GM23248 (cell line): ENCODE results near the gene GLG1. TPM values are rescaled to one million over a fixed set of nuclear protein-coding genes. Genes with fewer than 3 reads are reported as not detected.
"Not testable (repeated sequence)": the region's sequence is repeated elsewhere in the genome, so short reads cannot be mapped to it uniquely, and the experiment has no call there.

Experiments
- DNase-seq: peaks from one replicate; pipeline ENCODE4 v3.0.0-alpha.2; 2015
- H2AFZ ChIP-seq: fragments of 200-600 bp; sonication (generic); 2 replicates; pipeline ENCODE4 v1.6.1; 2016; ENCODE audit warnings: antibody characterized with exemption
- H3F3A ChIP-seq: fragments of 200-600 bp; sonication (generic); 2 replicates; pipeline ENCODE4 v1.6.1; 2016; ENCODE audit warnings: mild to moderate bottlenecking, antibody characterized with exemption, mixed run types; ENCODE audit not compliant: insufficient read depth
- H3K27ac ChIP-seq: fragments of 200-600 bp; sonication (generic); 2 replicates; pipeline ENCODE4 v1.5.1; 2016; ENCODE audit warnings: mild to moderate bottlenecking
- H3K27me3 ChIP-seq: fragments of 200-600 bp; sonication (generic); replicated peaks from 2 replicates; pipeline ENCODE4 v1.6.1; 2016; ENCODE audit warnings: mild to moderate bottlenecking; ENCODE audit not compliant: insufficient read depth
- H3K36me3 ChIP-seq: fragments of 200-600 bp; sonication (generic); 2 replicates; pipeline ENCODE4 v1.6.1; 2016; ENCODE audit warnings: low read depth, mild to moderate bottlenecking
- H3K4me1 ChIP-seq: fragments of 200-600 bp; sonication (generic); 2 replicates; pipeline ENCODE4 v1.6.1; 2016; ENCODE audit warnings: mild to moderate bottlenecking; ENCODE audit not compliant: insufficient read depth
- H3K4me2 ChIP-seq: fragments of 200-600 bp; sonication (generic); one replicate; pipeline ENCODE4 v1.6.1; 2016; ENCODE audit warnings: mild to moderate bottlenecking; ENCODE audit not compliant: unreplicated experiment
- H3K4me3 ChIP-seq: fragments of 200-600 bp; sonication (generic); 2 replicates; pipeline ENCODE4 v1.5.1; 2016; ENCODE audit warnings: mild to moderate bottlenecking
- H3K79me2 ChIP-seq: fragments of 200-600 bp; sonication (generic); 2 replicates; pipeline ENCODE4 v1.6.1; 2016; ENCODE audit warnings: mild to moderate bottlenecking; ENCODE audit not compliant: insufficient read depth
- H3K9ac ChIP-seq: fragments of 200-600 bp; sonication (generic); 2 replicates; pipeline ENCODE4 v1.6.1; 2016; ENCODE audit warnings: mild to moderate bottlenecking
- H3K9me2 ChIP-seq: fragments of 200-600 bp; sonication (generic); 2 replicates; pipeline ENCODE4 v1.6.1; 2016; ENCODE audit warnings: mixed run types, mild to moderate bottlenecking, moderate library complexity; ENCODE audit not compliant: insufficient read depth
- H3K9me3 ChIP-seq: fragments of 200-600 bp; sonication (generic); one replicate; pipeline ENCODE4 v1.6.1; 2017; ENCODE audit warnings: low read depth
- H4K20me1 ChIP-seq: fragments of 200-600 bp; sonication (generic); 2 replicates; pipeline ENCODE4 v1.6.0; 2016; ENCODE audit not compliant: insufficient read depth
- EZH2 ChIP-seq: fragments of 200-600 bp; sonication (generic); IDR thresholded peaks from 2 replicates; pipeline ENCODE4 v1.6.1; 2018; ENCODE audit warnings: antibody characterized with exemption, mild to moderate bottlenecking; ENCODE audit not compliant: insufficient read depth, poor library complexity, severe bottlenecking
- EZH2phosphoT487 ChIP-seq: fragments of 200-600 bp; sonication (generic); IDR thresholded peaks from 2 replicates; pipeline ENCODE4 v1.6.1; 2018; ENCODE audit warnings: antibody characterized with exemption, moderate library complexity, mild to moderate bottlenecking, low read depth; ENCODE audit not compliant: insufficient read depth
- WGBS, 2 experiments: methylation state at CpG; one replicate each; pipeline ENCODE4 v1.1.6; 2015 to 2017; ENCODE audit warnings: low lambda C conversion rate in 2 of 2, low coverage in 1 of 2; ENCODE audit errors: missing lambda C conversion rate in 2 of 2; 5-methylcytosine and 5-hydroxymethylcytosine counted together
- in situ Hi-C: fragments of 300-500 bp; cut with MboI; formaldehyde crosslinking; loops from 2 replicates; pipeline ENCODE4 v1.15.0; 2020
- polyA plus RNA-seq: library from polyadenylated mRNA; unstranded; fragments of >200 nt; fragmentation: Nextera tagmentation; extraction: Ambion mirVana; gene quantifications from 2 replicates; pipeline ENCODE4 v1.2.1, GENCODE V29; 2016
- total RNA-seq: library from RNA; depleted of rRNA; stranded (reverse); fragments of >200 nt; shearing (Covaris generic); gene quantifications from 2 replicates; pipeline ENCODE4 v1.2.3, GENCODE V29; 2014; rRNA removed

GLG1 gene
- total RNA-seq (129 and 136 TPM in 2 replicates), polyA plus RNA-seq (139 and 145 TPM in 2 replicates)

- in situ Hi-C loops = loop anchor here (25.0 kb wide), 1 partner anchor 294 kb away; no protein-coding TSS in a partner anchor
- H3K4me2 ChIP-seq = peak within 1 kb of the TSS; percentile 90
These were observed at the start of gene GLG1 for GRCh38 chr16:74606521-74607309. Gene GLG1, minus strand, starts transcription at chr16:74607114. Its CDS starts 20 bp downstream, at chr16:74607094.

GRCh38 chr16:74654536-74655050 lies 47.7 kb upstream of the GLG1 start:
- no peak for DNase-seq
- 97 to 98% methylated on average over 3 of the region's 3 CpGs for WGBS, 2 experiments
- Histone ChIP-seq H3K4me1 (peaks cover 7% of the 10 kb centered on the region; the same call in 1 of the 2 replicates), H3F3A (no peaks in the 10 kb centered on the region), H2AFZ (no peak overlapping the region), H3K4me3 (no peak overlapping the region), H3K36me3 (peaks cover 31% of the 10 kb centered on the region; the same call in 1 of the 2 replicates), H3K27me3 (no peaks in the 10 kb centered on the region), H3K79me2 (peaks cover 100% of the 10 kb centered on the region), H3K27ac (no peak overlapping the region), H4K20me1 (peaks cover 4% of the 10 kb centered on the region; the same call in 1 of the 2 replicates), H3K9me2 (no peaks in the 10 kb centered on the region), H3K4me2 (no peak overlapping the region), H3K9ac (no peak overlapping the region), H3K9me3 (no peaks in the 10 kb centered on the region)
- in situ Hi-C loops = no loop called here
- TF ChIP-seq EZH2 (no peak), EZH2phosphoT487 (no peak)

More at GRCh38 chr16:74606521-74607309, at the start of gene GLG1:
- Histone ChIP-seq H3K4me3 (peak within 1 kb of the TSS; percentile 93), H2AFZ (peak within 1 kb of the TSS; percentile 98), H3K9me3 (no peaks in the 10 kb centered on the region), H3K36me3 (no peaks in the 10 kb centered on the region), H3K4me1 (peaks cover 25% of the 10 kb centered on the region), H3K27me3 (no peaks in the 10 kb centered on the region), H3K27ac (peak within 1 kb of the TSS; percentile 94), H3F3A (peaks cover 23% of the 10 kb centered on the region), H3K79me2 (peaks cover 50% of the 10 kb centered on the region), H3K9me2 (no peaks in the 10 kb centered on the region), H4K20me1 (peaks cover 6% of the 10 kb centered on the region; the same call in 1 of the 2 replicates), H3K9ac (peak within 1 kb of the TSS; percentile 97)
- DNase-seq = peak; percentile 98
- TF ChIP-seq EZH2 (no peak), EZH2phosphoT487 (no peak)
- WGBS, 2 experiments = 0 to 1% methylated on average over 69 to 76 of the region's 77 CpGs

GRCh38 chr16:74652883-74653282 lies 46.0 kb upstream of the GLG1 start:
- in situ Hi-C loops, H2AFZ ChIP-seq, H3K4me1 ChIP-seq, H3K4me2 ChIP-seq, H3K9ac ChIP-seq, H3K9me2 ChIP-seq, H3K27ac ChIP-seq, H4K20me1 ChIP-seq, H3K9me3 ChIP-seq, H3F3A ChIP-seq, H3K4me3 ChIP-seq, H3K27me3 ChIP-seq: not testable (repeated sequence)
- peak; percentile 41 for DNase-seq
- WGBS, 2 experiments = 98 to 100% methylated on average over 2 of the region's 2 CpGs
- H3K79me2 ChIP-seq = peaks cover 97% of the 10 kb centered on the region
- peaks cover 22% of the 10 kb centered on the region; the same call in 1 of the 2 replicates for H3K36me3 ChIP-seq

GRCh38 chr16:74652249-74652648 lies 45.3 kb upstream of the GLG1 start:
- Histone ChIP-seq H3K4me3 (no peak overlapping the region), H4K20me1 (no peaks in the 10 kb centered on the region; the same call in 1 of the 2 replicates), H3F3A (no peaks in the 10 kb centered on the region), H3K9ac (no peak overlapping the region), H3K4me2 (no peak overlapping the region), H3K36me3 (peaks cover 22% of the 10 kb centered on the region; the same call in 1 of the 2 replicates), H3K27ac (no peak overlapping the region), H3K9me2 (no peaks in the 10 kb centered on the region), H3K9me3 (no peaks in the 10 kb centered on the region), H3K4me1 (peaks cover 7% of the 10 kb centered on the region; the same call in 1 of the 2 replicates), H3K79me2 (peaks cover 97% of the 10 kb centered on the region), H3K27me3 (no peaks in the 10 kb centered on the region), H2AFZ (no peak overlapping the region)
- TF ChIP-seq EZH2phosphoT487 (no peak), EZH2 (no peak)
- in situ Hi-C loops = no loop called here
- WGBS, 2 experiments = 88% methylated on average over 1 of the region's 1 CpG
- no peak for DNase-seq
